ENCODE measurements around the gene ACTC1.

ACTC1 gene

GRCh38 chr15:34799149-34800101, 4.1 kb upstream of the ACTC1 start:
- DNase-seq, result no peak

GRCh38 chr15:34796847-34797435, 1.6 kb upstream of the ACTC1 start:
- no peak for DNase-seq

GRCh38 chr15:34794590-34795206, 651 bp downstream of the ACTC1 start:
- DNase-seq, result no peak

- no peak for DNase-seq
These were observed 1.4 kb downstream of the ACTC1 start for GRCh38 chr15:34793901-34794300.

GRCh38 chr15:34793071-34793470, 2.3 kb downstream of the ACTC1 start:
- no peak for DNase-seq

GRCh38 chr15:34791701-34792100, 3.6 kb downstream of the ACTC1 start:
- no peak for DNase-seq

GRCh38 chr15:34790121-34790520, 5.2 kb downstream of the ACTC1 start:
- no peak for DNase-seq

GRCh38 chr15:34789326-34789725, 6.0 kb downstream of the ACTC1 start:
- DNase-seq, result no peak

GRCh38 chr15:34786206-34786605, 9.1 kb downstream of the ACTC1 start:
- DNase-seq, result no peak

GRCh38 chr15:34783991-34784390, 11.4 kb downstream of the ACTC1 start:
- no peak for DNase-seq

- no peak for DNase-seq
These were observed 11.9 kb downstream of the ACTC1 start for GRCh38 chr15:34783431-34783830.

GRCh38 chr15:34782901-34783300, 12.4 kb downstream of the ACTC1 start:
- DNase-seq, result no peak

GRCh38 chr15:34780725-34781124, 14.6 kb downstream of the ACTC1 start:
- no peak for DNase-seq

- DNase-seq, result no peak
These were observed 18.7 kb downstream of the ACTC1 start for GRCh38 chr15:34776606-34777105.

GRCh38 chr15:34773917-34774316, 21.4 kb downstream of the ACTC1 start:
- no peak for DNase-seq

GRCh38 chr15:34773013-34773412, 22.3 kb downstream of the ACTC1 start:
- DNase-seq, result no peak

- DNase-seq, result no peak
These were observed 23.0 kb downstream of the ACTC1 start for GRCh38 chr15:34772312-34772711.

- no peak for DNase-seq
These were observed 25.6 kb downstream of the ACTC1 start for GRCh38 chr15:34769711-34770110.

- no peak for DNase-seq
These were observed 26.8 kb downstream of the ACTC1 start for GRCh38 chr15:34768530-34768929.

GRCh38 chr15:34765741-34766140, 29.6 kb downstream of the ACTC1 start:
- DNase-seq, result no peak

- DNase-seq, result no peak
These were observed 34.4 kb downstream of the ACTC1 start for GRCh38 chr15:34760909-34761308.

- DNase-seq, result no peak
These were observed 35.4 kb downstream of the ACTC1 start for GRCh38 chr15:34759992-34760391.

GRCh38 chr15:34759347-34759746, 36.0 kb downstream of the ACTC1 start:
- DNase-seq, result no peak

- no peak for DNase-seq
These were observed 38.1 kb downstream of the ACTC1 start for GRCh38 chr15:34757262-34757661.
